H9 (cell line): ENCODE data around the gene LST1. TPM values are rescaled to one million over a fixed set of nuclear protein-coding genes. Genes with fewer than 3 reads are reported as not detected.

Experiments
- DNase-seq: peaks from one replicate; pipeline ENCODE4 v3.0.0-alpha.2; 2017
- H2AFZ ChIP-seq: one replicate; pipeline ENCODE4 v1.6.1; 2013; ENCODE audit warnings: mild to moderate bottlenecking, low read length, control low read depth, moderate library complexity
- H2AK5ac ChIP-seq: 2 replicates; pipeline ENCODE4 v1.6.1; 2013; ENCODE audit warnings: low read length, control low read depth, mixed read lengths; ENCODE audit not compliant: insufficient read length
- H2BK120ac ChIP-seq: one replicate; pipeline ENCODE4 v1.6.1; 2013; ENCODE audit warnings: low read depth, mild to moderate bottlenecking, low read length, control low read depth, inconsistent platforms; ENCODE audit not compliant: poor library complexity, severe bottlenecking
- H2BK12ac ChIP-seq: 2 replicates; pipeline ENCODE4 v1.6.1; 2013; ENCODE audit warnings: low read length, control low read depth, mixed read lengths, low read depth; ENCODE audit not compliant: insufficient read length
- H2BK15ac ChIP-seq: 2 replicates; pipeline ENCODE4 v1.6.1; 2013; ENCODE audit warnings: low read depth, low read length, control low read depth
- H2BK20ac ChIP-seq: one replicate; pipeline ENCODE4 v1.6.1; 2013; ENCODE audit warnings: low read depth, mild to moderate bottlenecking, low read length, control low read depth, inconsistent platforms; ENCODE audit not compliant: poor library complexity, severe bottlenecking
- H2BK5ac ChIP-seq: 2 replicates; pipeline ENCODE4 v1.6.1; 2013; ENCODE audit warnings: low read length, control low read depth, mixed read lengths; ENCODE audit not compliant: insufficient read length
- H3K14ac ChIP-seq: 2 replicates; pipeline ENCODE4 v1.6.1; 2013; ENCODE audit warnings: low read length, control low read depth; ENCODE audit not compliant: insufficient read depth
- H3K18ac ChIP-seq: 2 replicates; pipeline ENCODE4 v1.6.1; 2013; ENCODE audit warnings: low read depth, mild to moderate bottlenecking, mixed read lengths, low read length, control low read depth; ENCODE audit not compliant: insufficient read length
- H3K23ac ChIP-seq: 2 replicates; pipeline ENCODE4 v1.6.1; 2013; ENCODE audit warnings: low read length, control low read depth, mixed read lengths, low read depth; ENCODE audit not compliant: insufficient read length
- H3K23me2 ChIP-seq: 2 replicates; pipeline ENCODE4 v1.6.1; 2013; ENCODE audit warnings: low read depth, mild to moderate bottlenecking, mixed read lengths, low read length, control low read depth; ENCODE audit not compliant: insufficient read length, poor library complexity, severe bottlenecking
- H3K27ac ChIP-seq: 2 replicates; pipeline ENCODE4 v1.5.1; 2013; ENCODE audit warnings: low read length, control low read depth, mixed read lengths, low read depth; ENCODE audit not compliant: insufficient read length
- H3K27me3 ChIP-seq: 2 replicates; pipeline ENCODE4 v1.6.1; 2013; ENCODE audit warnings: low read length, control low read depth, inconsistent platforms; ENCODE audit not compliant: insufficient read depth
- H3K4ac ChIP-seq: 2 replicates; pipeline ENCODE4 v1.6.1; 2013; ENCODE audit warnings: low read depth, mild to moderate bottlenecking, control low read depth, inconsistent platforms, low read length, moderate library complexity
- H3K4me1 ChIP-seq: 2 replicates; pipeline ENCODE4 v1.6.1; 2013; ENCODE audit warnings: low read length, control low read depth, inconsistent platforms; ENCODE audit not compliant: insufficient read depth
- H3K4me2 ChIP-seq: 2 replicates; pipeline ENCODE4 v1.6.1; 2013; ENCODE audit warnings: low read length, control low read depth, mixed read lengths; ENCODE audit not compliant: insufficient read length, insufficient read depth
- H3K56ac ChIP-seq: 2 replicates; pipeline ENCODE4 v1.6.1; 2013; ENCODE audit warnings: low read depth, mild to moderate bottlenecking, mixed read lengths, low read length, control low read depth; ENCODE audit not compliant: insufficient read length
- H3K79me1 ChIP-seq: 2 replicates; pipeline ENCODE4 v1.6.1; 2013; ENCODE audit warnings: low read depth, mild to moderate bottlenecking, moderate library complexity, low read length, control low read depth, inconsistent platforms; ENCODE audit not compliant: insufficient read depth, poor library complexity, severe bottlenecking
- H3K79me2 ChIP-seq: 2 replicates; pipeline ENCODE4 v1.6.1; 2013; ENCODE audit warnings: low read length, control low read depth, inconsistent platforms; ENCODE audit not compliant: insufficient read depth
- H3K9ac ChIP-seq: 2 replicates; pipeline ENCODE4 v1.6.1; 2013; ENCODE audit warnings: low read length, control low read depth, mixed read lengths; ENCODE audit not compliant: insufficient read length; ENCODE audit errors: extremely low read depth
- H3K9me3 ChIP-seq: one replicate; pipeline ENCODE4 v1.6.1; 2013; ENCODE audit warnings: low read depth, low read length, inconsistent platforms; ENCODE audit not compliant: control insufficient read depth
- H3T11ph ChIP-seq: one replicate; pipeline ENCODE4 v1.6.1; 2013; ENCODE audit warnings: mild to moderate bottlenecking, low read length, control low read depth, inconsistent platforms
- H4K20me1 ChIP-seq: one replicate; pipeline ENCODE4 v1.6.1; 2013; ENCODE audit not compliant: control insufficient read depth, insufficient read length, insufficient read depth
- H4K5ac ChIP-seq: 2 replicates; pipeline ENCODE4 v1.6.1; 2013; ENCODE audit warnings: low read depth, mild to moderate bottlenecking, mixed read lengths, low read length, control low read depth; ENCODE audit not compliant: insufficient read length
- H4K8ac ChIP-seq: replicated peaks from 2 replicates; pipeline ENCODE4 v1.6.1; 2013; ENCODE audit warnings: low read length, control low read depth, mixed read lengths, low read depth; ENCODE audit not compliant: insufficient read length
- H4K91ac ChIP-seq: 2 replicates; pipeline ENCODE4 v1.6.1; 2013; ENCODE audit warnings: low read depth, mild to moderate bottlenecking, moderate library complexity, mixed read lengths, low read length, control low read depth; ENCODE audit not compliant: insufficient read length
- H3K27ac Mint-ChIP-seq, 3 experiments: 2 replicates in 2 of 3; 3 replicates in 1 of 3; pipeline ENCODE4 v1.8.0; 2020 to 2021; ENCODE audit warnings: mixed read lengths in 3 of 3, mild to moderate bottlenecking in 1 of 3, moderate library complexity in 1 of 3
- H3K27me3 Mint-ChIP-seq: 2 replicates; pipeline ENCODE4 v1.8.0; 2021; ENCODE audit warnings: low read depth, mild to moderate bottlenecking, moderate library complexity, mixed read lengths
- H3K36me3 Mint-ChIP-seq, 3 experiments: 2 replicates in 2 of 3; 3 replicates in 1 of 3; pipeline ENCODE4 v1.8.0; 2020 to 2021; ENCODE audit warnings: low read depth in 3 of 3, mixed read lengths in 3 of 3; ENCODE audit not compliant: insufficient read depth in 1 of 3
- H3K4me1 Mint-ChIP-seq, 2 experiments: 2 replicates each; pipeline ENCODE4 v1.8.0; 2020; ENCODE audit warnings: mixed read lengths in 2 of 2
- H3K4me3 Mint-ChIP-seq, 2 experiments: 2 replicates in 1 of 2; 3 replicates in 1 of 2; pipeline ENCODE4 v1.8.0; 2020 to 2021; ENCODE audit warnings: mild to moderate bottlenecking in 2 of 2, mixed read lengths in 2 of 2, moderate library complexity in 1 of 2
- H3K9me3 Mint-ChIP-seq, 2 experiments: 2 replicates in 1 of 2; 3 replicates in 1 of 2; pipeline ENCODE4 v1.8.0; 2020; ENCODE audit warnings: mild to moderate bottlenecking in 2 of 2, mixed read lengths in 2 of 2, moderate library complexity in 1 of 2
- WGBS: extraction: QIAGEN DNeasy Blood & Tissue Kit; methylation state at CpG from one replicate; pipeline ENCODE4 v1.1.7; 2013; ENCODE audit warnings: missing lambda C conversion rate, low lambda C conversion rate, mixed read lengths; ENCODE audit not compliant: insufficient read length; ENCODE audit errors: extremely low coverage; 5-methylcytosine and 5-hydroxymethylcytosine counted together
- total RNA-seq: library from RNA; stranded (reverse); gene quantifications from 2 replicates; pipeline ENCODE4 v1.2.1, GENCODE V29; 2021
- TF ChIP-seq, protein P1 (sequence below): fragments of 200-600 bp; sonication (generic); conservative IDR thresholded peaks from 3 replicates; pipeline ENCODE4 v1.8.0; 2021; ENCODE audit warnings: antibody characterized with exemption, mild to moderate bottlenecking

LST1 gene
- total RNA-seq, 1 experiment from 2014 or later = not detected

DNA sequence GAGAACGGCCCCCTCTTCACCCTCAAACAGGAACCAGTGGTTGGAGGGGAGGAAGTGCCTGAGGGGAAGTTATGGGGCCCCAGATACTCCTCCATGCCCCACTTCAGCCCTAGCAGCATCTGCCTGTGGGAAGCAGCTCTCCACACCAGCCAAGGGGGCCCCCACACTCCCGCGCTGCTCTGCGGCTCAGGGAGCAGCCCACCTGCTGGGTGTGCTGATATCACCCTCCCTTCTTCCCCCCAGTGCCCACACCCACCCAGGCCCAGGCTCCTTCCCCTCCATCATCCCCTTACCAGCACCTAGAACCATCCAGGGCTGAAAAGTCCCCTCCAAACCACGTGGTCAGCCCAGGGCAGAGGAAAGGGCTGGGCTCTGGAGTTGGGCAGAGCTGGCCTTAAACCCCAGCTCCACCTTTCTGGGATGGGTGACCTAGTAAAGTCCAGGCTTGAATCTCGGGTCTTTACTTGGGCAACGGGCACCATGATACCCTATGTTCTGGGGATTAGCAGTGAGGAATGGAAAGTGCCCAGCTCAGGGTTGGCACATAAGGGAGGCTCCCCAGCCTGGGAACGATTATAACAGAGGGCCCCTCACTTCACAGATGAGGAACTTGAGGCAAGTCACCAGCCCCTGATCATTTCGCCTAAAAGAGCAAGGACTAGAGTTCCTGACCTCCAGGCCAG lies 663 bp downstream of the LST1 start:
- H3K36me3 Mint-ChIP-seq = no peaks in the 10 kb centered on the region
- no peak overlapping the region for H4K8ac ChIP-seq
- no peaks in the 10 kb centered on the region for H3K9me3 Mint-ChIP-seq
- H3K27ac ChIP-seq = no peak overlapping the region
- peaks cover 14 to 25% of the 10 kb centered on the region in 2 experiments for H3K4me1 Mint-ChIP-seq
- no peaks in the 10 kb centered on the region for H3K79me1 ChIP-seq
- H3K4me1 ChIP-seq = peaks cover 2% of the 10 kb centered on the region; the same call in 1 of the 2 replicates
- no peaks in the 10 kb centered on the region for H3K27me3 ChIP-seq
- H2BK15ac ChIP-seq = no peak overlapping the region
- H2BK120ac ChIP-seq = no peak overlapping the region
- no peaks in the 10 kb centered on the region for H4K20me1 ChIP-seq
- H4K5ac ChIP-seq = no peak overlapping the region
- H2AK5ac ChIP-seq = no peak overlapping the region
- no peak overlapping the region for H2BK20ac ChIP-seq
- H4K91ac ChIP-seq = no peak overlapping the region
- H3K79me2 ChIP-seq = no peaks in the 10 kb centered on the region
- no peak overlapping the region for H3K14ac ChIP-seq
- no peak overlapping the region for H3K9ac ChIP-seq
- TF ChIP-seq, protein P1, sequence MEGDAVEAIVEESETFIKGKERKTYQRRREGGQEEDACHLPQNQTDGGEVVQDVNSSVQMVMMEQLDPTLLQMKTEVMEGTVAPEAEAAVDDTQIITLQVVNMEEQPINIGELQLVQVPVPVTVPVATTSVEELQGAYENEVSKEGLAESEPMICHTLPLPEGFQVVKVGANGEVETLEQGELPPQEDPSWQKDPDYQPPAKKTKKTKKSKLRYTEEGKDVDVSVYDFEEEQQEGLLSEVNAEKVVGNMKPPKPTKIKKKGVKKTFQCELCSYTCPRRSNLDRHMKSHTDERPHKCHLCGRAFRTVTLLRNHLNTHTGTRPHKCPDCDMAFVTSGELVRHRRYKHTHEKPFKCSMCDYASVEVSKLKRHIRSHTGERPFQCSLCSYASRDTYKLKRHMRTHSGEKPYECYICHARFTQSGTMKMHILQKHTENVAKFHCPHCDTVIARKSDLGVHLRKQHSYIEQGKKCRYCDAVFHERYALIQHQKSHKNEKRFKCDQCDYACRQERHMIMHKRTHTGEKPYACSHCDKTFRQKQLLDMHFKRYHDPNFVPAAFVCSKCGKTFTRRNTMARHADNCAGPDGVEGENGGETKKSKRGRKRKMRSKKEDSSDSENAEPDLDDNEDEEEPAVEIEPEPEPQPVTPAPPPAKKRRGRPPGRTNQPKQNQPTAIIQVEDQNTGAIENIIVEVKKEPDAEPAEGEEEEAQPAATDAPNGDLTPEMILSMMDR = no peak
- H3K56ac ChIP-seq = no peak overlapping the region
- no CpG with 5 or more reads among the region's 9 CpGs for WGBS
- H3T11ph ChIP-seq = no peak overlapping the region
- no peak overlapping the region; a peak in 1 of 7 replicates for H3K27ac Mint-ChIP-seq
- no peak overlapping the region for H3K4ac ChIP-seq
- peaks cover 2% of the 10 kb centered on the region for H3K23me2 ChIP-seq
- no peak overlapping the region for H3K4me3 Mint-ChIP-seq
- peaks cover 15% of the 10 kb centered on the region for H3K27me3 Mint-ChIP-seq
- H2AFZ ChIP-seq = no peak overlapping the region
- no peak for DNase-seq
- no peak overlapping the region for H3K23ac ChIP-seq
- no peak overlapping the region for H3K4me2 ChIP-seq
- no peak overlapping the region for H3K18ac ChIP-seq
- H3K9me3 ChIP-seq = no peaks in the 10 kb centered on the region
- H2BK5ac ChIP-seq = no peak overlapping the region
- no peak overlapping the region for H2BK12ac ChIP-seq
